Keratinocyte (primary cell): ENCODE measurements around the gene MIER3. TPM values are rescaled to one million over a fixed set of nuclear protein-coding genes. Genes with fewer than 3 reads are reported as not detected.

Experiments used
- DNase-seq: peaks from one replicate; pipeline ENCODE4 v3.0.0-alpha.2; 2011; ENCODE audit warnings: low read depth, missing footprints, low spot score
- FAIRE-seq: peaks from 2 replicates; lab custom pipeline; 2011; peaks lifted over from hg19 to GRCh38; lab: Jason Lieb, UNC
- H2AFZ ChIP-seq: 2 replicates; pipeline ENCODE4 v1.6.0; 2012; ENCODE audit warnings: low read length, control low read depth, inconsistent platforms; ENCODE audit not compliant: control insufficient read depth
- H3K27ac ChIP-seq: 2 replicates; pipeline ENCODE4 v1.5.1; 2011; ENCODE audit warnings: low read length; ENCODE audit not compliant: control insufficient read depth, insufficient read depth
- H3K27me3 ChIP-seq: 3 replicates; pipeline ENCODE4 v1.6.0; 2011; ENCODE audit warnings: low read length; ENCODE audit not compliant: control insufficient read depth, insufficient read depth; ENCODE audit errors: extremely low read depth
- H3K36me3 ChIP-seq, 2 experiments: 2 replicates in 1 of 2; 3 replicates in 1 of 2; pipeline ENCODE4 v1.5.1; 2011; ENCODE audit warnings: low read length in 2 of 2, mild to moderate bottlenecking in 1 of 2; ENCODE audit not compliant: control insufficient read depth in 2 of 2, insufficient read depth in 2 of 2; ENCODE audit errors: extremely low read depth in 1 of 2
- H3K4me1 ChIP-seq: 3 replicates; pipeline ENCODE4 v1.5.1; 2011; ENCODE audit warnings: low read length; ENCODE audit not compliant: control insufficient read depth, insufficient read depth; ENCODE audit errors: extremely low read depth
- H3K4me2 ChIP-seq: 3 replicates; pipeline ENCODE4 v1.6.0; 2011; ENCODE audit warnings: low read depth, low read length; ENCODE audit not compliant: control insufficient read depth, insufficient read depth; ENCODE audit errors: extremely low read depth
- H3K4me3 ChIP-seq, 3 experiments: fragments of 200-600 bp in 1 of 3; sonication (generic) in 1 of 3; 2 replicates in 2 of 3; 3 replicates in 1 of 3; pipeline ENCODE4 v1.5.1; 2011 to 2016; ENCODE audit warnings: low read length in 3 of 3, mild to moderate bottlenecking in 3 of 3, control low read depth in 2 of 3, inconsistent platforms in 1 of 3, low read depth in 1 of 3, mixed read lengths in 1 of 3, mixed run types in 1 of 3, moderate library complexity in 1 of 3; ENCODE audit not compliant: control insufficient read depth in 2 of 3, insufficient read depth in 2 of 3; ENCODE audit errors: extremely low read depth in 1 of 3
- H3K79me2 ChIP-seq: 2 replicates; pipeline ENCODE4 v1.6.0; 2012; ENCODE audit warnings: low read length; ENCODE audit not compliant: control insufficient read depth, insufficient read depth
- H3K9ac ChIP-seq: 3 replicates; pipeline ENCODE4 v1.6.0; 2011; ENCODE audit warnings: low read length; ENCODE audit not compliant: control insufficient read depth, insufficient read depth; ENCODE audit errors: extremely low read depth
- H3K9me1 ChIP-seq: 3 replicates; pipeline ENCODE4 v1.6.0; 2011; ENCODE audit warnings: low read length; ENCODE audit not compliant: control insufficient read depth, insufficient read depth; ENCODE audit errors: extremely low read depth
- H3K9me3 ChIP-seq: 2 replicates; pipeline ENCODE4 v1.5.1; 2012; ENCODE audit warnings: low read depth, low read length; ENCODE audit not compliant: control insufficient read depth
- H4K20me1 ChIP-seq: 3 replicates; pipeline ENCODE4 v1.6.0; 2011; ENCODE audit warnings: low read length; ENCODE audit not compliant: control insufficient read depth, insufficient read depth; ENCODE audit errors: extremely low read depth
- EZH2 ChIP-seq: IDR thresholded peaks from one replicate; pipeline ENCODE4 v1.6.1; 2012; ENCODE audit warnings: inconsistent platforms, mild to moderate bottlenecking, low read length, moderate library complexity
- dilution Hi-C: fragments of 300-500 bp; cut with MboI; formaldehyde crosslinking; loops from one replicate; pipeline ENCODE4 v1.7.0; 2020; ENCODE audit warnings: low sequenced_read_pairs; ENCODE audit not compliant: extremely low pct_ligation_motif_present
- polyA plus RNA-seq, 5 experiments: library from polyadenylated mRNA; depleted of rRNA in 3 of 5; stranded (reverse) in 3 of 5; stranded (forward) in 1 of 5; unstranded in 1 of 5; fragments of >200 nt; gene quantifications; 1 replicate in 1 of 5; 2 replicates in 3 of 5; 3 replicates in 1 of 5; pipeline versions ENCODE4 v1.2.1 to v1.2.3, GENCODE V29; 2011 to 2012; ENCODE audit warnings: missing spikeins in 2 of 5, low read depth in 1 of 5, low replicate concordance in 1 of 5
- TF ChIP-seq, protein P1 (sequence below), 3 experiments: IDR thresholded peaks in 1 of 3; conservative IDR thresholded peaks in 1 of 3; optimal IDR thresholded peaks in 1 of 3; 2 replicates in 2 of 3; 3 replicates in 1 of 3; pipeline versions ENCODE3 to v1.5.1; 2011; ENCODE audit warnings: low read length in 3 of 3, mild to moderate bottlenecking in 3 of 3, moderate library complexity in 2 of 3, control low read depth in 1 of 3, inconsistent platforms in 1 of 3; ENCODE audit not compliant: insufficient read depth in 2 of 3; ENCODE audit errors: extremely low read depth in 1 of 3

Gene MIER3
- polyA plus RNA-seq, 1 donor (not counting 4 experiments of a cell fraction or from before 2014, with no cell fraction given): 13.3 TPM

DNA sequence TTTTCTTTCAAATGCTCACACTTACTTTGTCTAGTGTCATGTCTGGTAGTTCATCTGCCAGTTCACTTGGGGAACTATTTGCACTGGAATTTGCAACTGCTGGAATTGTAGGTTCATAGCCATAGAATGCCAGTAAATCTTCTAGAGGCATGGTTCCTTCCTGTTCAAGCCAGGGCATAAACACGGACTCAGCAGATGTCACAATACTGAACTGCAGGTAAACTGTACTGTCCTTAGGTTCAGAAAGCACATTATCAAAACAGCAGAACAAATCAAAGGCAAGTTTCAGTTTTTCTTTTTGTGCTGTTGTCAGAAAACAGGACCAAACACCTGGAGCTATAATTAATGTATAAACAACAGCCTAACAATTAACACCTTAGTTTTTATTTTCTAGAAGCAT is 13.1 kb downstream of the MIER3 start:
- DNase-seq (no peak), FAIRE-seq (no peak)
- H3K79me2 ChIP-seq: no peaks in the 10 kb centered on the region
- H3K9ac ChIP-seq: no peak overlapping the region
- dilution Hi-C loops: no loop called here
- no peaks in the 10 kb centered on the region for H3K9me3 ChIP-seq
- no peak overlapping the region for H3K27ac ChIP-seq
- H3K4me3 ChIP-seq: no peak overlapping the region
- H3K4me1 ChIP-seq: no peaks in the 10 kb centered on the region
- peaks cover 18 to 35% of the 10 kb centered on the region in 2 experiments for H3K36me3 ChIP-seq
- H3K4me2 ChIP-seq: no peak overlapping the region
- H2AFZ ChIP-seq: no peak overlapping the region
- TF ChIP-seq, protein P1, sequence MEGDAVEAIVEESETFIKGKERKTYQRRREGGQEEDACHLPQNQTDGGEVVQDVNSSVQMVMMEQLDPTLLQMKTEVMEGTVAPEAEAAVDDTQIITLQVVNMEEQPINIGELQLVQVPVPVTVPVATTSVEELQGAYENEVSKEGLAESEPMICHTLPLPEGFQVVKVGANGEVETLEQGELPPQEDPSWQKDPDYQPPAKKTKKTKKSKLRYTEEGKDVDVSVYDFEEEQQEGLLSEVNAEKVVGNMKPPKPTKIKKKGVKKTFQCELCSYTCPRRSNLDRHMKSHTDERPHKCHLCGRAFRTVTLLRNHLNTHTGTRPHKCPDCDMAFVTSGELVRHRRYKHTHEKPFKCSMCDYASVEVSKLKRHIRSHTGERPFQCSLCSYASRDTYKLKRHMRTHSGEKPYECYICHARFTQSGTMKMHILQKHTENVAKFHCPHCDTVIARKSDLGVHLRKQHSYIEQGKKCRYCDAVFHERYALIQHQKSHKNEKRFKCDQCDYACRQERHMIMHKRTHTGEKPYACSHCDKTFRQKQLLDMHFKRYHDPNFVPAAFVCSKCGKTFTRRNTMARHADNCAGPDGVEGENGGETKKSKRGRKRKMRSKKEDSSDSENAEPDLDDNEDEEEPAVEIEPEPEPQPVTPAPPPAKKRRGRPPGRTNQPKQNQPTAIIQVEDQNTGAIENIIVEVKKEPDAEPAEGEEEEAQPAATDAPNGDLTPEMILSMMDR (optimal IDR thresholded peaks at IDR 0.05 in 1 of 3, IDR thresholded peaks at IDR 0.05 in 1 of 3, conservative IDR thresholded peaks at IDR 0.05 in 1 of 3; ENCODE audit: extremely low read depth in 1 of 3, insufficient read depth in 2 of 3, low read length in 3 of 3): no peak
- TF ChIP-seq EZH2: no peak
- no peaks in the 10 kb centered on the region for H3K27me3 ChIP-seq
- no peaks in the 10 kb centered on the region for H4K20me1 ChIP-seq
- no peaks in the 10 kb centered on the region for H3K9me1 ChIP-seq

GRCh38 chr5:56934325-56934724 is 17.6 kb downstream of the MIER3 start:
- H3K4me1 ChIP-seq: no peaks in the 10 kb centered on the region
- DNase-seq (no peak), FAIRE-seq (no peak)
- dilution Hi-C loops: no loop called here
- H3K4me3 ChIP-seq: no peak overlapping the region
- TF ChIP-seq, protein P1 (optimal IDR thresholded peaks at IDR 0.05 in 1 of 3, IDR thresholded peaks at IDR 0.05 in 1 of 3, conservative IDR thresholded peaks at IDR 0.05 in 1 of 3; ENCODE audit: extremely low read depth in 1 of 3, insufficient read depth in 2 of 3, low read length in 3 of 3): no peak
- no peak for TF ChIP-seq EZH2
- no peak overlapping the region for H3K27ac ChIP-seq
- no peaks in the 10 kb centered on the region for H3K27me3 ChIP-seq
- H3K79me2 ChIP-seq: no peaks in the 10 kb centered on the region
- H3K36me3 ChIP-seq: peaks cover 16 to 25% of the 10 kb centered on the region in 2 experiments
- no peak overlapping the region for H3K9ac ChIP-seq
- H3K9me3 ChIP-seq: no peaks in the 10 kb centered on the region
- no peaks in the 10 kb centered on the region for H4K20me1 ChIP-seq
- H2AFZ ChIP-seq: no peak overlapping the region
- no peaks in the 10 kb centered on the region for H3K9me1 ChIP-seq
- H3K4me2 ChIP-seq: no peak overlapping the region
